ENCODE results near the gene ADAMTS17.

DNA sequence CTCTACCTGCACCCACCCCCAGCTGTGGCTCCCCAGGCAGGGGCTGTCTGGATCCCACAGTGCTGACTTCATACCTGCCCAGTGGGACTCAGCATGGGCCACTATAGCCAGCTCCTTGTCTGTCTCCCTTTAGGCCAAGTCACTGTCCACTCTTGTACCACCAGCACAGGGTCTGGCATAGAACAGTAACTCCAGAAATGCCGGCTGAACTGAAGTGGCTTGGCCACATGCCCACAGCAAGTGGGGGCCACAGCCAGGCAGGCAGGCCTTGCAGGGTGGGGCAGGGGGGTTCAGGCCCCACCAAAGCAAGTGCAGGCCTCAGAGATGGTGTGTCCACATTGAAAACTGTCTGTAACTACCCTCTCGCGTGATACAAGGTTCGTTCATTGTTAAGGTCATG is 355.9 kb downstream of the ADAMTS17 start:
- TF ChIP-seq, protein P1, sequence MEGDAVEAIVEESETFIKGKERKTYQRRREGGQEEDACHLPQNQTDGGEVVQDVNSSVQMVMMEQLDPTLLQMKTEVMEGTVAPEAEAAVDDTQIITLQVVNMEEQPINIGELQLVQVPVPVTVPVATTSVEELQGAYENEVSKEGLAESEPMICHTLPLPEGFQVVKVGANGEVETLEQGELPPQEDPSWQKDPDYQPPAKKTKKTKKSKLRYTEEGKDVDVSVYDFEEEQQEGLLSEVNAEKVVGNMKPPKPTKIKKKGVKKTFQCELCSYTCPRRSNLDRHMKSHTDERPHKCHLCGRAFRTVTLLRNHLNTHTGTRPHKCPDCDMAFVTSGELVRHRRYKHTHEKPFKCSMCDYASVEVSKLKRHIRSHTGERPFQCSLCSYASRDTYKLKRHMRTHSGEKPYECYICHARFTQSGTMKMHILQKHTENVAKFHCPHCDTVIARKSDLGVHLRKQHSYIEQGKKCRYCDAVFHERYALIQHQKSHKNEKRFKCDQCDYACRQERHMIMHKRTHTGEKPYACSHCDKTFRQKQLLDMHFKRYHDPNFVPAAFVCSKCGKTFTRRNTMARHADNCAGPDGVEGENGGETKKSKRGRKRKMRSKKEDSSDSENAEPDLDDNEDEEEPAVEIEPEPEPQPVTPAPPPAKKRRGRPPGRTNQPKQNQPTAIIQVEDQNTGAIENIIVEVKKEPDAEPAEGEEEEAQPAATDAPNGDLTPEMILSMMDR (IDR thresholded peaks at IDR 0.05), result no peak
- no peak for TF ChIP-seq SIN3A (IDR thresholded peaks at IDR 0.05; ENCODE audit: borderline replicate concordance, insufficient read depth, low read depth, low read length)
- TF ChIP-seq, protein P2, sequence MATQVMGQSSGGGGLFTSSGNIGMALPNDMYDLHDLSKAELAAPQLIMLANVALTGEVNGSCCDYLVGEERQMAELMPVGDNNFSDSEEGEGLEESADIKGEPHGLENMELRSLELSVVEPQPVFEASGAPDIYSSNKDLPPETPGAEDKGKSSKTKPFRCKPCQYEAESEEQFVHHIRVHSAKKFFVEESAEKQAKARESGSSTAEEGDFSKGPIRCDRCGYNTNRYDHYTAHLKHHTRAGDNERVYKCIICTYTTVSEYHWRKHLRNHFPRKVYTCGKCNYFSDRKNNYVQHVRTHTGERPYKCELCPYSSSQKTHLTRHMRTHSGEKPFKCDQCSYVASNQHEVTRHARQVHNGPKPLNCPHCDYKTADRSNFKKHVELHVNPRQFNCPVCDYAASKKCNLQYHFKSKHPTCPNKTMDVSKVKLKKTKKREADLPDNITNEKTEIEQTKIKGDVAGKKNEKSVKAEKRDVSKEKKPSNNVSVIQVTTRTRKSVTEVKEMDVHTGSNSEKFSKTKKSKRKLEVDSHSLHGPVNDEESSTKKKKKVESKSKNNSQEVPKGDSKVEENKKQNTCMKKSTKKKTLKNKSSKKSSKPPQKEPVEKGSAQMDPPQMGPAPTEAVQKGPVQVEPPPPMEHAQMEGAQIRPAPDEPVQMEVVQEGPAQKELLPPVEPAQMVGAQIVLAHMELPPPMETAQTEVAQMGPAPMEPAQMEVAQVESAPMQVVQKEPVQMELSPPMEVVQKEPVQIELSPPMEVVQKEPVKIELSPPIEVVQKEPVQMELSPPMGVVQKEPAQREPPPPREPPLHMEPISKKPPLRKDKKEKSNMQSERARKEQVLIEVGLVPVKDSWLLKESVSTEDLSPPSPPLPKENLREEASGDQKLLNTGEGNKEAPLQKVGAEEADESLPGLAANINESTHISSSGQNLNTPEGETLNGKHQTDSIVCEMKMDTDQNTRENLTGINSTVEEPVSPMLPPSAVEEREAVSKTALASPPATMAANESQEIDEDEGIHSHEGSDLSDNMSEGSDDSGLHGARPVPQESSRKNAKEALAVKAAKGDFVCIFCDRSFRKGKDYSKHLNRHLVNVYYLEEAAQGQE (IDR thresholded peaks at IDR 0.05; ENCODE audit: insufficient read depth in 1 of 2, low read depth in 2 of 2, low read length in 1 of 2), result no peak
